ENCODE results near the gene TRAPPC6A.
A peak's percentile ranks its signal among the peaks of the same experiment; 100 is the strongest.

Gene TRAPPC6A

DNA sequence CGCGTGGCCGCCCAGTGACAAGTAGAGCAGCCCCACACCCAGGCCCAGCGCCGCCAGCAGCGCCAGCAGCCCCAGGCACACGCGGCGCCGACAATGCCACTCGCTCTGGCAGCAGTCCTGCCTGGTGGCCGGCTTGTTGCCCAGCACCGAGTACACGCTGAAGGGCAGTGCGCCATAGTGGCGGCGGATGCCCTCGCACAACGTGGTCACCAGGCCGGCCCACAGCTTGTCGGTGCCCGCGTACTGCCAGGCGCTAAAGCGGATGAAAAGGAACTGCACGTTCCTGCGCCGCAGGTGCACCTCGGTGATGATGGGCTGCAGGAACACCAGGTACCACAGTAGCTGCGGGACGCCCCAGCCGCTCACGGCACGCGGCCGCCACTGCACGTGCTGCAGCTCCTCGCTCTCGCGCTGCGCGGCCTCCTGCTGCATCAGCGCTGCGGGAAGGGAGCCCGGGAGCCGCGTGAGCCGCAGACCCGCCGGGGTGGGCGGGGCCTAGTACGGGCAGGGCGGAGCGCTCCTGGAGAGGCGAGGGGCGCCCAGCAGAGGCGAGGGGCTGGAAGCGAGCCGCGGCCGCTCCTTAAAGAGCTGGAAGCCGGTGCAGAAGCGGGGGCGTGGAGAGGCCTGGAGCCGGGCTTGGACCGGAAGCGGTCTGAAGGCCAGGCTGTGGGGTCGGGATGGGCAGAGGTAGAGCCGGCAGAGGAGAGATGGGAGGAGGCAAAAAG is 24.5 kb downstream of the TRAPPC6A start:
- Histone ChIP-seq H3K9me3 (ENCODE audit: control insufficient read depth, low read length) (no peaks in the 10 kb centered on the region), H3K27ac (ENCODE audit: low read depth, low read length, severe bottlenecking) (peak overlapping the region; percentile 67), H3K4me1 (ENCODE audit: control insufficient read depth, insufficient read depth, low read length, poor library complexity, severe bottlenecking) (peaks cover 13% of the 10 kb centered on the region), H3K36me3 (ENCODE audit: control insufficient read depth, insufficient read depth, low read length) (peaks cover 3% of the 10 kb centered on the region), H3K4me3 (ENCODE audit: extremely low read depth, insufficient read depth, low read length, poor library complexity, severe bottlenecking) (peak overlapping the region; percentile 6)
- WGBS, 2 experiments (ENCODE audit: insufficient coverage in 2 of 2), result 24 to 27% methylated on average over 46 to 57 of the region's 69 CpGs

DNA sequence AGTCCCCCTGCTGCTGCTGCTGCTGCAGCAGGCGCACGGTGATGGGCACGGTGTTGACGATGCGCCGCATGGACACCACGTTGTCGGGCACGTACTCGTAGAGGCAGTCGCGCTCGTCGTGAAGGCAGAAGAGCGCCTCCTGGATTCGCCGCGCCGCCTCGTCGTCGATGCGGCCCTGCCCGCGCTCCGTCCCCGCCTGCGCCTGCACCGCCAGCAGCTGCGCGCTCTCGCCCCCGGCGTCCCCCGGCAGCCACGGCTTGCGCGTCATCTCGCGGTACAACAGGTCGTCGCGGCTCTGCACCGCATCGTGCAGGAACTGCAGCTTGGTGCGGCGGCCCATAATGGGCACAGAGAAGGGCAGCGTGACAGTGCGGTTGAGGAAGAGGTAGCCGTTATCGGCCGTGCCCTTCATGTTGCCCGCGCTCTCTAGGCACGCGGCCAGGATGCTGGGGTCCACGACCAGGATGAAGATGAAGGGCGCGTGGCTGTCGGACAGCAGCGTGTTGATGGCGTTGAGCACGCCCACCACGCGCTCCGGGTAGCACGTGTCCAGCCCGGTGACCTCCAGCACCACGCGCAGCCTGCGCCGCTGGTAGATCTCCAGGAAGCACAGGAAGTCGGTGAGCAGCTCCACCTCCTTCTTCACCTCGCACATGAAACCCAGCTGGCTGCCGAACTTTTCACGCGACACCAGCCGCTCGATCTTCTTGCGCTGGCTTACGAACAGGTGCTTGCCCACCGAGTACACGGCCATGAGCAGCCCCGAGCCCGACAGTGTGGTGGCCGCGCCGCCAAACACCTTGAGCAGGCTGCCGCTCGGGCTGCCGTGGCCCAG is 25.3 kb downstream of the TRAPPC6A start:
- WGBS, 2 experiments (ENCODE audit: insufficient coverage in 2 of 2), result 56 to 61% methylated on average over 83 to 91 of the region's 91 CpGs
- Histone ChIP-seq H3K27ac (ENCODE audit: low read depth, low read length, severe bottlenecking) (no peak overlapping the region), H3K4me1 (ENCODE audit: control insufficient read depth, insufficient read depth, low read length, poor library complexity, severe bottlenecking) (peaks cover 13% of the 10 kb centered on the region), H3K4me3 (ENCODE audit: extremely low read depth, insufficient read depth, low read length, poor library complexity, severe bottlenecking) (no peak overlapping the region), H3K9me3 (ENCODE audit: control insufficient read depth, low read length) (no peaks in the 10 kb centered on the region), H3K36me3 (ENCODE audit: control insufficient read depth, insufficient read depth, low read length) (peaks cover 8% of the 10 kb centered on the region)

GRCh38 chr19:45151821-45152503 is 26.1 kb downstream of the TRAPPC6A start:
- H3K4me3 ChIP-seq (ENCODE audit: extremely low read depth, insufficient read depth, low read length, poor library complexity, severe bottlenecking), result no peak overlapping the region

GRCh38 chr19:45151320-45151719 is 26.7 kb downstream of the TRAPPC6A start:
- Histone ChIP-seq H3K9me3 (ENCODE audit: control insufficient read depth, low read length) (no peaks in the 10 kb centered on the region), H3K4me3 (ENCODE audit: extremely low read depth, insufficient read depth, low read length, poor library complexity, severe bottlenecking) (no peak overlapping the region), H3K4me1 (ENCODE audit: control insufficient read depth, insufficient read depth, low read length, poor library complexity, severe bottlenecking) (peaks cover 13% of the 10 kb centered on the region), H3K27ac (ENCODE audit: low read depth, low read length, severe bottlenecking) (no peak overlapping the region), H3K36me3 (ENCODE audit: control insufficient read depth, insufficient read depth, low read length) (peaks cover 15% of the 10 kb centered on the region)
- 93 to 94% methylated on average over 5 of the region's 7 CpGs for WGBS, 2 experiments (ENCODE audit: insufficient coverage in 2 of 2)

More at GRCh38 chr19:45151821-45152503, 26.1 kb downstream of the TRAPPC6A start:
- H3K27ac ChIP-seq (ENCODE audit: low read depth, low read length, severe bottlenecking), result no peak overlapping the region
- H3K36me3 ChIP-seq (ENCODE audit: control insufficient read depth, insufficient read depth, low read length), result peaks cover 11% of the 10 kb centered on the region
- H3K4me1 ChIP-seq (ENCODE audit: control insufficient read depth, insufficient read depth, low read length, poor library complexity, severe bottlenecking), result peaks cover 13% of the 10 kb centered on the region
- H3K9me3 ChIP-seq (ENCODE audit: control insufficient read depth, low read length), result no peaks in the 10 kb centered on the region
- 74 to 78% methylated on average over 62 to 64 of the region's 64 CpGs for WGBS, 2 experiments (ENCODE audit: insufficient coverage in 2 of 2)

DNA sequence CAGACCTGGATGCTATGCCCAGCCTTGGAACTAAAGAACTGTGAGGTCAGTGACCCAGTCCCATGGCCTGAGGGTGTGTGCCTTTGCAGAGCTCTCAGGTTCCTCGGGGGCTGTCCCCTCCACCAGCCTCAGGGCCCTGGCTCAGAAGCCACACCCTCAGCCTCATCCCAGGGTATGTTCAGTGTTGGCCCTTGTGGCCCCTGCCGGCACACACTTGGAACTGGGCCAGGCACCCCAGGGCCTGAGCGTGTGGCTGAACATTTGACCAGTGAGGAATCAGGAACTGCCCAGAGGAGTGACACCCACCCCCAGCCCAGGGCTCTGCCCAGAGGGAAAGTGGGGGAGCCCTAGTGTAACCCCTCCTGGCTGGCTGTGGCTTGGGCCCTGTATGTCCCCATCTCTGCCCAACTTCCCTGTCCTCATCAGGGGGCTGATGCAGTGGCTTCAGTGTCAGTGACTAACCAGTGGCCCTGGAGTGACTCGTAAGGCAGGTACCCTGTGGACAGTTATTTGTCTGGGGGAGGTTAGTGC is 27.2 kb downstream of the TRAPPC6A start:
- no peak overlapping the region for H3K4me3 ChIP-seq (ENCODE audit: extremely low read depth, insufficient read depth, low read length, poor library complexity, severe bottlenecking)
- H3K27ac ChIP-seq (ENCODE audit: low read depth, low read length, severe bottlenecking), result no peak overlapping the region
- peaks cover 19% of the 10 kb centered on the region for H3K36me3 ChIP-seq (ENCODE audit: control insufficient read depth, insufficient read depth, low read length)
- 74 to 77% methylated on average over 2 to 3 of the region's 4 CpGs for WGBS, 2 experiments (ENCODE audit: insufficient coverage in 2 of 2)
- H3K9me3 ChIP-seq (ENCODE audit: control insufficient read depth, low read length), result no peaks in the 10 kb centered on the region
- peaks cover 13% of the 10 kb centered on the region for H3K4me1 ChIP-seq (ENCODE audit: control insufficient read depth, insufficient read depth, low read length, poor library complexity, severe bottlenecking)

- 93 to 100% methylated on average over 3 of the region's 4 CpGs for WGBS, 2 experiments (ENCODE audit: insufficient coverage in 2 of 2)
- peaks cover 13% of the 10 kb centered on the region for H3K4me1 ChIP-seq (ENCODE audit: control insufficient read depth, insufficient read depth, low read length, poor library complexity, severe bottlenecking)
- no peak overlapping the region for H3K4me3 ChIP-seq (ENCODE audit: extremely low read depth, insufficient read depth, low read length, poor library complexity, severe bottlenecking)
- peaks cover 19% of the 10 kb centered on the region for H3K36me3 ChIP-seq (ENCODE audit: control insufficient read depth, insufficient read depth, low read length)
- no peaks in the 10 kb centered on the region for H3K9me3 ChIP-seq (ENCODE audit: control insufficient read depth, low read length)
- H3K27ac ChIP-seq (ENCODE audit: low read depth, low read length, severe bottlenecking), result no peak overlapping the region
These were observed 27.9 kb downstream of the TRAPPC6A start for GRCh38 chr19:45150180-45150579.

DNA sequence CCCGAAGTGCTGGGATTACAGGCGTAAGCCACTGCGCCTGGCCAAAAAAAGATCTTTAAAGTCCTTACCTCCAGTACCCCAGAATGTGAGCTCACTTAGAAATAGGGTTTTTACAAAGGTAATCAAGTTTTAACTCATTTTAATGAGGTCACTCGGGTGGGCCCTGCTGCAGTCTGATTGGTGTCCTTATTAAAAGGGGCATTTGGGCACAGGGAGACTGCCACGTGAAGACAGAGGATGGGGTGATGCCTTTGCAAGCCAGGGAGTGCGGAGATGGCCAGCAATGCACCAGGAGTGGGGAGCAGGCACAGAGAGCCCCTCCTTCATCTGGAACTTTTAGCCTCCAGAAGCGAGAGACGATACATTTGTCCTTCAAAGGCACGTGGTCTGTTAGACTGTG is 28.9 kb downstream of the TRAPPC6A start:
- H3K4me3 ChIP-seq (ENCODE audit: extremely low read depth, insufficient read depth, low read length, poor library complexity, severe bottlenecking), result no peak overlapping the region
- H3K9me3 ChIP-seq (ENCODE audit: control insufficient read depth, low read length), result no peaks in the 10 kb centered on the region
- H3K4me1 ChIP-seq (ENCODE audit: control insufficient read depth, insufficient read depth, low read length, poor library complexity, severe bottlenecking), result peaks cover 9% of the 10 kb centered on the region
- 94 to 98% methylated on average over 7 to 9 of the region's 9 CpGs for WGBS, 2 experiments (ENCODE audit: insufficient coverage in 2 of 2)
- H3K36me3 ChIP-seq (ENCODE audit: control insufficient read depth, insufficient read depth, low read length), result peaks cover 27% of the 10 kb centered on the region
- H3K27ac ChIP-seq (ENCODE audit: low read depth, low read length, severe bottlenecking), result no peak overlapping the region

GRCh38 chr19:45147835-45148676 is 30.0 kb downstream of the TRAPPC6A start:
- WGBS, 2 experiments (ENCODE audit: insufficient coverage in 2 of 2), result 85 to 88% methylated on average over 14 to 16 of the region's 18 CpGs
- H3K27ac ChIP-seq (ENCODE audit: low read depth, low read length, severe bottlenecking), result no peak overlapping the region

GRCh38 chr19:45146741-45147205 is 31.3 kb downstream of the TRAPPC6A start:
- Histone ChIP-seq H3K36me3 (ENCODE audit: control insufficient read depth, insufficient read depth, low read length) (peaks cover 43% of the 10 kb centered on the region), H3K4me1 (ENCODE audit: control insufficient read depth, insufficient read depth, low read length, poor library complexity, severe bottlenecking) (no peaks in the 10 kb centered on the region), H3K4me3 (ENCODE audit: extremely low read depth, insufficient read depth, low read length, poor library complexity, severe bottlenecking) (no peak overlapping the region), H3K9me3 (ENCODE audit: control insufficient read depth, low read length) (no peaks in the 10 kb centered on the region), H3K27ac (ENCODE audit: low read depth, low read length, severe bottlenecking) (no peak overlapping the region)
- 95 to 98% methylated on average over 10 to 16 of the region's 18 CpGs for WGBS, 2 experiments (ENCODE audit: insufficient coverage in 2 of 2)

More at GRCh38 chr19:45147835-45148676, 30.0 kb downstream of the TRAPPC6A start:
- H3K9me3 ChIP-seq (ENCODE audit: control insufficient read depth, low read length), result no peaks in the 10 kb centered on the region
- H3K4me1 ChIP-seq (ENCODE audit: control insufficient read depth, insufficient read depth, low read length, poor library complexity, severe bottlenecking), result peaks cover 2% of the 10 kb centered on the region
- peaks cover 37% of the 10 kb centered on the region for H3K36me3 ChIP-seq (ENCODE audit: control insufficient read depth, insufficient read depth, low read length)
- no peak overlapping the region for H3K4me3 ChIP-seq (ENCODE audit: extremely low read depth, insufficient read depth, low read length, poor library complexity, severe bottlenecking)
